ENCODE measurements around the gene PLK4. TPM values are rescaled to one million over a fixed set of nuclear protein-coding genes. Genes with fewer than 3 reads are reported as not detected.

Gene PLK4
- total and polyA plus RNA-seq, 2 of the 4 experiments (the other 2 are of a cell fraction) = 11.2 to 15.1 TPM

GRCh38 chr4:127896528-127896927 is 15.8 kb downstream of the PLK4 start:
- Histone ChIP-seq H3K36me3 (ENCODE audit: control insufficient read depth, insufficient read depth, low read length) (0 out of 2 replicates have a peak, but pooled peaks cover 2% of the 10 kb centered on the region), H2BK15ac (ENCODE audit: low read depth, low read length) (no peak overlapping the region), H3K9ac (ENCODE audit: low read depth, low read length) (no peak overlapping the region), H2BK120ac (ENCODE audit: low read depth, low read length) (no peak overlapping the region), H3K18ac (ENCODE audit: low read depth, low read length) (no peak overlapping the region), H3K79me1 (ENCODE audit: low read depth in 1 of 2, low read length in 2 of 2) (0 out of 4 replicates have a peak, but pooled peaks cover 0 to 2% of the 10 kb centered on the region in 2 experiments), H3K23ac (ENCODE audit: low read depth, low read length) (no peak overlapping the region), H2AK5ac (ENCODE audit: low read depth, low read length) (no peak overlapping the region), H3K4ac (ENCODE audit: low read depth, low read length) (no peak overlapping the region), H2AFZ (replicated peaks; ENCODE audit: low read length, poor library complexity) (no peak overlapping the region), H2AK9ac (replicated peaks; ENCODE audit: low read depth, low read length, poor library complexity) (no peak overlapping the region), H4K8ac (ENCODE audit: low read depth in 2 of 2, low read length in 2 of 2) (no peak overlapping the region), H4K20me1 (ENCODE audit: insufficient read depth, low read length) (no peaks in the 10 kb centered on the region), H3K27me3 (ENCODE audit: control insufficient read depth, insufficient read depth, low read length) (no peaks in the 10 kb centered on the region), H3K27ac (ENCODE audit: insufficient read depth, low read length) (no peak overlapping the region), H2BK5ac (ENCODE audit: low read depth, low read length, poor library complexity, severe bottlenecking) (no peak overlapping the region), H3K9me1 (ENCODE audit: insufficient read depth, low read length) (no peaks in the 10 kb centered on the region), H3K9me3 (ENCODE audit: control insufficient read depth, insufficient read depth, low read length) (no peaks in the 10 kb centered on the region), H4K91ac (ENCODE audit: insufficient read depth, low read depth, low read length) (no peak overlapping the region), H2BK20ac (ENCODE audit: low read depth, low read length) (no peak overlapping the region), H3K56ac (ENCODE audit: extremely low read depth, insufficient read depth, low read length) (no peak overlapping the region), H3K14ac (replicated peaks; ENCODE audit: low read depth, low read length) (no peak overlapping the region), H3K4me2 (ENCODE audit: low read depth, low read length) (no peak overlapping the region), H3K4me3 (ENCODE audit: insufficient read depth, low read depth, low read length) (no peak overlapping the region), H3K4me1 (ENCODE audit: control insufficient read depth, insufficient read depth, low read length) (no peaks in the 10 kb centered on the region), H4K5ac (ENCODE audit: low read depth, low read length) (no peak overlapping the region)
- ChIA-PET POLR2A (ENCODE audit: unreplicated experiment) (interaction anchor here (1.1 kb wide), 1 partner anchor 39 kb away, joined by 11 read pairs; no protein-coding TSS in a partner anchor), CTCF (no interaction called here)
- in situ Hi-C loops (cut with MboI; ENCODE audit: low sequenced_read_pairs) = no loop called here
- ATAC-seq (ENCODE audit: low read depth) (no peak), DNase-seq (no peak)
- BruUV-seq (replicated peaks) = no TSS peak
- intact Hi-C loops (cut with micrococcal nuclease) = no loop called here
- WGBS, 2 experiments (ENCODE audit: extremely low coverage in 2 of 2, insufficient read length in 1 of 2) = no CpG with 5 or more reads among the region's 1 CpG
- dilution Hi-C loops (cut with HindIII; ENCODE audit: low sequenced_read_pairs, unreplicated experiment) = no loop called here
- TF ChIP-seq ELK1 (IDR thresholded peaks at IDR 0.05; ENCODE audit: borderline replicate concordance, low read depth, low read length) (no peak), RFX5 (IDR thresholded peaks at IDR 0.05; ENCODE audit: low read depth, low read length) (no peak), POLR2A (IDR thresholded peaks at IDR 0.05; ENCODE audit: low read depth, low read length) (no peak), CTCF (conservative IDR thresholded peaks at IDR 0.05; ENCODE audit: low read depth, low read length) (no peak), NFE2L2 (IDR thresholded peaks at IDR 0.05; ENCODE audit: low read depth, low read length) (no peak), SMC3 (IDR thresholded peaks at IDR 0.05; ENCODE audit: low read depth, low read length) (no peak), CHD1 (IDR thresholded peaks at IDR 0.05; ENCODE audit: low read depth, low read length) (no peak), MAZ (IDR thresholded peaks at IDR 0.05; ENCODE audit: borderline replicate concordance, low read depth, low read length) (no peak), MAFK (IDR thresholded peaks at IDR 0.05; ENCODE audit: low read depth, low read length) (no peak)
